Breast epithelium (tissue), 3 donors: ENCODE results near the gene CACNA2D1.

Experiments used
- POLR2A ChIP-seq: fragments of 450-650 bp; IDR thresholded peaks from one replicate; pipeline ENCODE4 v1.6.1; 2016; ENCODE audit warnings: antibody characterized with exemption, mild to moderate bottlenecking, moderate library complexity
- POLR2AphosphoS5 ChIP-seq, 3 donors: sonication (generic); formaldehyde crosslinking; IDR thresholded peaks; one replicate each; pipeline ENCODE4 v1.6.1; 2017; ENCODE audit warnings: antibody characterized with exemption in 3 of 3
- TF ChIP-seq, protein P1 (sequence below), 3 donors: fragments of 450-650 bp; IDR thresholded peaks; one replicate each; pipeline ENCODE4 v1.5.1; 2016 to 2017; ENCODE audit warnings: antibody characterized with exemption in 3 of 3, mild to moderate bottlenecking in 3 of 3, moderate library complexity in 3 of 3

DNA sequence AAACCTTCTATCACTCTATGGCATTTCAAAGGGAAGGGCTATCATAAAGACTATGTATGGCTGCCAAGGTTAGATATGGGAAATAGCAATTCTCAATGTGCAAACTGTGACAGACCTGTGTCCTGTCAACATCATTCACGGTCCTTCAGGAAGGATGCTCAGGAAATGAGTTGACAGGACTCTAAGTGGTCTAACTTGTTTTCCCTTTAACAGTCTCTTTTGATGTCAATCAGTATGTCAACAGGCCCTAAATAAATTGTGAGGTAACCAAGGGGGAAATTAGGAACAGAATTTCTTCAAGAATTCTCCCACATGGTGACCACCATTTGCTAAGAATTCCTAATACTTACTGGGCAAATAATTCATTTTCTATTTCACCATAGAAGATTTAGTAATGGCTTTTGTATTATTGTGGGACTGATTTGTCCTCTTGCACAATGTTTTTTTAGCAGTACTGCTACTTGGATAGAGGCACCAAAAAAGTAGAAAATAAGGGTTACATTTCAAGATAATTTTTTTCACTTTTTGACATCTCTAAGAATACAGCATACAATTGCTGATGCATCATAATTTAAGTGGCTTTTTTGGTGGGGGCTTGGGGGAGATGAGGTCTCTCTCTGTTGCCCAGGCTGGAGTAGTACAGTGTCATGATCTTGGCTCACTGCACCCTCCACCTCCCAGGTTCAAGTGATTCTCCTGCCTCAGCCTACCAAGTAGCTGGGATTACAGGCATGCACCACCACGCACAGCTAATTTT, 275.8 kb downstream of the CACNA2D1 start:
- TF ChIP-seq, protein P1, sequence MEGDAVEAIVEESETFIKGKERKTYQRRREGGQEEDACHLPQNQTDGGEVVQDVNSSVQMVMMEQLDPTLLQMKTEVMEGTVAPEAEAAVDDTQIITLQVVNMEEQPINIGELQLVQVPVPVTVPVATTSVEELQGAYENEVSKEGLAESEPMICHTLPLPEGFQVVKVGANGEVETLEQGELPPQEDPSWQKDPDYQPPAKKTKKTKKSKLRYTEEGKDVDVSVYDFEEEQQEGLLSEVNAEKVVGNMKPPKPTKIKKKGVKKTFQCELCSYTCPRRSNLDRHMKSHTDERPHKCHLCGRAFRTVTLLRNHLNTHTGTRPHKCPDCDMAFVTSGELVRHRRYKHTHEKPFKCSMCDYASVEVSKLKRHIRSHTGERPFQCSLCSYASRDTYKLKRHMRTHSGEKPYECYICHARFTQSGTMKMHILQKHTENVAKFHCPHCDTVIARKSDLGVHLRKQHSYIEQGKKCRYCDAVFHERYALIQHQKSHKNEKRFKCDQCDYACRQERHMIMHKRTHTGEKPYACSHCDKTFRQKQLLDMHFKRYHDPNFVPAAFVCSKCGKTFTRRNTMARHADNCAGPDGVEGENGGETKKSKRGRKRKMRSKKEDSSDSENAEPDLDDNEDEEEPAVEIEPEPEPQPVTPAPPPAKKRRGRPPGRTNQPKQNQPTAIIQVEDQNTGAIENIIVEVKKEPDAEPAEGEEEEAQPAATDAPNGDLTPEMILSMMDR (IDR thresholded peaks at IDR 0.05): no peak
- TF ChIP-seq POLR2A (no peak), POLR2AphosphoS5 (IDR thresholded peaks at IDR 0.05) (no peak)
